ENCODE results near the gene SPATA6.

SPATA6 gene

GRCh38 chr1:48498096-48498791 is 26.2 kb upstream of the SPATA6 start:
- Histone ChIP-seq H3K4me3 (ENCODE audit: severe bottlenecking) (no peak overlapping the region), H3K27me3 (ENCODE audit: insufficient read depth, poor library complexity, severe bottlenecking) (no peaks in the 10 kb centered on the region), H3K4me1 (ENCODE audit: insufficient read depth, poor library complexity, severe bottlenecking) (no peaks in the 10 kb centered on the region), H3K9me3 (ENCODE audit: severe bottlenecking) (no peaks in the 10 kb centered on the region), H3K36me3 (ENCODE audit: low read depth) (no peaks in the 10 kb centered on the region), H3K27ac (ENCODE audit: poor library complexity, severe bottlenecking) (no peak overlapping the region)
- ATAC-seq (ENCODE audit: low read depth) (peak; percentile 73), DNase-seq (ENCODE audit: low spot score) (no peak)
- TF ChIP-seq CTCF (IDR thresholded peaks at IDR 0.05; ENCODE audit: poor library complexity, severe bottlenecking) = peak; percentile 96

GRCh38 chr1:48495911-48496310 is 23.9 kb upstream of the SPATA6 start:
- Histone ChIP-seq H3K4me1 (ENCODE audit: insufficient read depth, poor library complexity, severe bottlenecking) (no peaks in the 10 kb centered on the region), H3K36me3 (ENCODE audit: low read depth) (no peaks in the 10 kb centered on the region), H3K9me3 (ENCODE audit: severe bottlenecking) (no peaks in the 10 kb centered on the region), H3K27me3 (ENCODE audit: insufficient read depth, poor library complexity, severe bottlenecking) (no peaks in the 10 kb centered on the region), H3K27ac (ENCODE audit: poor library complexity, severe bottlenecking) (no peak overlapping the region), H3K4me3 (ENCODE audit: severe bottlenecking) (no peak overlapping the region)
- no peak for TF ChIP-seq CTCF (IDR thresholded peaks at IDR 0.05; ENCODE audit: poor library complexity, severe bottlenecking)
- ATAC-seq (ENCODE audit: low read depth) = no peak
- DNase-seq (ENCODE audit: low spot score) = no peak

DNA sequence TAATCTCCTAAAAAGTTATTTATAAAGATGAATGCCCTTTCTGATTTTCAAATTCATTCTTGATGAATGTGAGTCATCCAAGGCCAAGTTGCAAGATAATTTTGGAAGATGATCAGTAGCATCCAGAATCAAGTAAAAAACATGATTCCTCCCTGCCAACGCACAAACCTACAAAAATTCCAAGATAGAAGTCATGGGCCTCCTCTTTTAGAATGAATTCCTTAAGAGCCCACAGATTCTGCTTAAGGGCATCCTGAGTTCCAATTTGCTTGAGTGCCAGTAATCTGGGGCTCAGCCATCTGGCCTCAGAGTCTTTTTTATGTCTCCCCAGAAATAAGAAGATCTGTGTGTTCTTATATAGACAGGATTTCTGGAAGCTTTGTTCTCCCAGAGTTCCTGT is 23.2 kb upstream of the SPATA6 start:
- Histone ChIP-seq H3K9me3 (ENCODE audit: severe bottlenecking) (no peaks in the 10 kb centered on the region), H3K4me3 (ENCODE audit: severe bottlenecking) (no peak overlapping the region), H3K4me1 (ENCODE audit: insufficient read depth, poor library complexity, severe bottlenecking) (no peaks in the 10 kb centered on the region), H3K27ac (ENCODE audit: poor library complexity, severe bottlenecking) (no peak overlapping the region), H3K36me3 (ENCODE audit: low read depth) (no peaks in the 10 kb centered on the region), H3K27me3 (ENCODE audit: insufficient read depth, poor library complexity, severe bottlenecking) (no peaks in the 10 kb centered on the region)
- no peak for TF ChIP-seq CTCF (IDR thresholded peaks at IDR 0.05; ENCODE audit: poor library complexity, severe bottlenecking)
- ATAC-seq (ENCODE audit: low read depth) = no peak
- no peak for DNase-seq (ENCODE audit: low spot score)

GRCh38 chr1:48493970-48494769 is 22.2 kb upstream of the SPATA6 start:
- Histone ChIP-seq H3K36me3 (ENCODE audit: low read depth) (no peaks in the 10 kb centered on the region), H3K4me3 (ENCODE audit: severe bottlenecking) (no peak overlapping the region), H3K9me3 (ENCODE audit: severe bottlenecking) (no peaks in the 10 kb centered on the region), H3K27ac (ENCODE audit: poor library complexity, severe bottlenecking) (peak overlapping the region; percentile 23), H3K27me3 (ENCODE audit: insufficient read depth, poor library complexity, severe bottlenecking) (no peaks in the 10 kb centered on the region), H3K4me1 (ENCODE audit: insufficient read depth, poor library complexity, severe bottlenecking) (no peaks in the 10 kb centered on the region)
- no peak for TF ChIP-seq CTCF (IDR thresholded peaks at IDR 0.05; ENCODE audit: poor library complexity, severe bottlenecking)
- ATAC-seq (ENCODE audit: low read depth) = peak; percentile 75
- no peak for DNase-seq (ENCODE audit: low spot score)

- H3K27ac ChIP-seq (ENCODE audit: poor library complexity, severe bottlenecking) = no peak overlapping the region
- H3K36me3 ChIP-seq (ENCODE audit: low read depth) = no peaks in the 10 kb centered on the region
- H3K4me1 ChIP-seq (ENCODE audit: insufficient read depth, poor library complexity, severe bottlenecking) = no peaks in the 10 kb centered on the region
- ATAC-seq (ENCODE audit: low read depth) (no peak), DNase-seq (ENCODE audit: low spot score) (no peak)
- H3K9me3 ChIP-seq (ENCODE audit: severe bottlenecking) = no peaks in the 10 kb centered on the region
- TF ChIP-seq CTCF (IDR thresholded peaks at IDR 0.05; ENCODE audit: poor library complexity, severe bottlenecking) = no peak
- no peak overlapping the region for H3K4me3 ChIP-seq (ENCODE audit: severe bottlenecking)
- no peaks in the 10 kb centered on the region for H3K27me3 ChIP-seq (ENCODE audit: insufficient read depth, poor library complexity, severe bottlenecking)
Measured at GRCh38 chr1:48493041-48493440, 21.0 kb upstream of the SPATA6 start.

Data from RWPE2 (cell line).